HepG2 (cell line): ENCODE measurements around the gene TIGAR. TPM values are rescaled to one million over a fixed set of nuclear protein-coding genes. Genes with fewer than 3 reads are reported as not detected.

ENCODE experiments used
- ATAC-seq: fragments of 200-7000 bp; cut with Tn5 transposase; 3 replicates; pipeline ENCODE4 v1.9.1; 2020; ENCODE audit warnings: mild to moderate bottlenecking, moderate library complexity
- BruUV-seq: library from RNA; stranded (reverse); fragments of 400-500 nt; replicated peaks from 2 replicates; lab custom pipeline; 2021; lab: Mats Ljungman, UMichigan
- CTCF ChIA-PET: fragments of 300-600 bp; formaldehyde crosslinking; extraction: SDS; loops from one replicate; lab custom pipeline; 2021; ENCODE audit warnings: low total read pairs, inconsistent platforms, low intra/inter-chr PET ratio; lab: Yijun Ruan, JAX
- POLR2A ChIA-PET: fragments of 350-600 bp; sonication (Branson Sonifier 250); formaldehyde crosslinking; loops from one replicate; lab custom pipeline; 2020; ENCODE audit warnings: antibody characterized with exemption, inconsistent platforms; lab: Yijun Ruan, JAX
- DNase-seq: peaks from one replicate; pipeline ENCODE4 v3.0.0-alpha.2; 2015; ENCODE audit warnings: low spot score
- FAIRE-seq: peaks from 3 replicates; lab custom pipeline; 2011; peaks lifted over from hg19 to GRCh38; lab: Jason Lieb, UNC
- H2AFZ ChIP-seq: one replicate; pipeline ENCODE4 v1.6.1; 2011; ENCODE audit warnings: low read length, inconsistent platforms
- H3K27ac ChIP-seq: fragments of 300-600 bp; 3 replicates; pipeline ENCODE4 v1.8.0; 2011; ENCODE audit warnings: mixed run types, mild to moderate bottlenecking, mixed read lengths, low read length, inconsistent platforms; ENCODE audit not compliant: insufficient read depth; ENCODE audit errors: extremely low read length
- H3K27me3 ChIP-seq, 2 experiments: fragments of 200-600 bp in 1 of 2; 2 replicates in 1 of 2; 3 replicates in 1 of 2; pipeline versions ENCODE4 v1.6.0 to v1.8.0; 2011; ENCODE audit warnings: low read length in 2 of 2, mild to moderate bottlenecking in 2 of 2, moderate library complexity in 2 of 2, inconsistent platforms in 1 of 2; ENCODE audit not compliant: insufficient read depth in 2 of 2, control insufficient read depth in 1 of 2
- H3K36me3 ChIP-seq, 2 experiments: fragments of 200-600 bp in 1 of 2; replicated peaks in 1 of 2; 2 replicates in 1 of 2; 3 replicates in 1 of 2; pipeline versions ENCODE4 v1.5.1 to v1.8.0; 2011; ENCODE audit warnings: low read length in 2 of 2, inconsistent platforms in 1 of 2; ENCODE audit not compliant: insufficient read depth in 2 of 2, control insufficient read depth in 1 of 2
- H3K4me1 ChIP-seq: 2 replicates; pipeline ENCODE4 v1.5.1; 2012; ENCODE audit warnings: low read length, inconsistent platforms; ENCODE audit not compliant: insufficient read depth
- H3K4me2 ChIP-seq: 2 replicates; pipeline ENCODE4 v1.6.0; 2011; ENCODE audit warnings: low read depth, low read length, inconsistent platforms
- H3K4me3 ChIP-seq, 3 experiments: fragments of 200-600 bp in 1 of 3; sonication (generic), shearing (Covaris generic) in 1 of 3; replicated peaks in 1 of 3; 2 replicates each; pipeline ENCODE4 v1.5.1; 2011 to 2016; ENCODE audit warnings: low read length in 3 of 3, inconsistent platforms in 2 of 3, low read depth in 2 of 3, mild to moderate bottlenecking in 2 of 3, control low read depth in 1 of 3, mixed read lengths in 1 of 3; ENCODE audit not compliant: insufficient read depth in 1 of 3
- H3K79me2 ChIP-seq: one replicate; pipeline ENCODE4 v1.6.1; 2011; ENCODE audit warnings: low read length, inconsistent platforms; ENCODE audit not compliant: insufficient read depth
- H3K9ac ChIP-seq: 2 replicates; pipeline ENCODE4 v1.6.0; 2011; ENCODE audit warnings: mild to moderate bottlenecking, low read depth, low read length, inconsistent platforms; ENCODE audit not compliant: insufficient read depth
- H3K9me3 ChIP-seq: 2 replicates; pipeline ENCODE4 v1.5.1; 2012; ENCODE audit warnings: mild to moderate bottlenecking, low read length
- H4K20me1 ChIP-seq: 2 replicates; pipeline ENCODE4 v1.6.0; 2011; ENCODE audit warnings: inconsistent platforms, mild to moderate bottlenecking, low read length, moderate library complexity; ENCODE audit not compliant: insufficient read depth
- DMAP1 ChIP-seq: IDR thresholded peaks from 2 replicates; pipeline ENCODE4 v1.6.1; 2016
- DR1 ChIP-seq: sonication (generic); formaldehyde crosslinking; IDR thresholded peaks from 2 replicates; pipeline ENCODE4 v1.8.0; 2021; ENCODE audit warnings: mild to moderate bottlenecking, missing genetic modification reagents, inconsistent platforms
- GATA4 ChIP-seq: sonication (generic); IDR thresholded peaks from 2 replicates; pipeline ENCODE4 v1.6.1; 2016; ENCODE audit warnings: antibody characterized with exemption, low read depth, borderline replicate concordance
- HOXD1 ChIP-seq: sonication (generic); formaldehyde crosslinking; IDR thresholded peaks from 2 replicates; pipeline ENCODE4 v1.5.0; 2020; ENCODE audit warnings: missing genetic modification reagents
- KLF12 ChIP-seq: sonication (generic); formaldehyde crosslinking; IDR thresholded peaks from 2 replicates; pipeline ENCODE4 v1.4.0; 2020; ENCODE audit warnings: missing genetic modification reagents, borderline replicate concordance
- NBN ChIP-seq: fragments of 450-650 bp; conservative IDR thresholded peaks from 2 replicates; pipeline ENCODE4 v1.6.1; 2017
- ZC3H13 ChIP-seq: sonication (generic); formaldehyde crosslinking; IDR thresholded peaks from 2 replicates; pipeline ENCODE4 v1.8.1; 2023; ENCODE audit warnings: mild to moderate bottlenecking, missing genetic modification reagents, moderate library complexity
- ZNF296 ChIP-seq: sonication (generic); formaldehyde crosslinking; conservative IDR thresholded peaks from 2 replicates; pipeline ENCODE4 v1.5.0; 2020; ENCODE audit warnings: mild to moderate bottlenecking, missing genetic modification reagents
- ZNF382 ChIP-seq: sonication (generic); formaldehyde crosslinking; IDR thresholded peaks from 2 replicates; pipeline ENCODE4 v1.5.0; 2020; ENCODE audit warnings: missing genetic modification reagents, mild to moderate bottlenecking, borderline replicate concordance
- ZNF782 ChIP-seq: sonication (generic); formaldehyde crosslinking; IDR thresholded peaks from 2 replicates; pipeline ENCODE4 v1.4.0; 2020; ENCODE audit warnings: missing genetic modification reagents, mild to moderate bottlenecking, borderline replicate concordance
- ZNF790 ChIP-seq: sonication (generic); formaldehyde crosslinking; IDR thresholded peaks from 2 replicates; pipeline ENCODE4 v1.8.0; 2022; ENCODE audit warnings: missing genetic modification reagents, mild to moderate bottlenecking, borderline replicate concordance
- ZNF891 ChIP-seq: sonication (generic); formaldehyde crosslinking; IDR thresholded peaks from 2 replicates; pipeline ENCODE4 v1.5.0; 2020; ENCODE audit warnings: mild to moderate bottlenecking, missing genetic modification reagents
- ZSCAN12 ChIP-seq: sonication (generic); formaldehyde crosslinking; IDR thresholded peaks from 2 replicates; pipeline ENCODE4 v1.9.0; 2021; ENCODE audit warnings: mild to moderate bottlenecking, missing genetic modification reagents
- WGBS: methylation state at CpG from one replicate; pipeline ENCODE4 v1.1.6; 2017; ENCODE audit warnings: low lambda C conversion rate; 5-methylcytosine and 5-hydroxymethylcytosine counted together
- in situ Hi-C: cut with HindIII; loops from 2 replicates; pipeline ENCODE4 v1.10.0; 2017; ENCODE audit warnings: low pct_unique_long_range_greater_than_20kb; ENCODE audit not compliant: extremely low pct_ligation_motif_present
- intact Hi-C: fragments of 100-400 bp; cut with micrococcal nuclease; formaldehyde crosslinking; loops from one replicate; pipeline ENCODE4 v1.10.0; 2022; ENCODE audit not compliant: unreplicated experiment
- polyA plus RNA-seq, 8 experiments: library from polyadenylated mRNA; depleted of rRNA in 3 of 8; stranded (reverse) in 7 of 8; unstranded in 1 of 8; fragments of >200 nt; fragmentation: Illumina TruSeq in 4 of 8; extraction: Trizol in 4 of 8; gene quantifications; 2 replicates each; pipeline versions ENCODE4 v1.2.1 to v1.2.3, GENCODE V29; 2011 to 2016; ENCODE audit warnings: low read depth in 4 of 8, missing spikeins in 1 of 8, mixed read lengths in 1 of 8; ENCODE audit not compliant: insufficient read depth in 1 of 8
- total RNA-seq, 5 experiments: library from RNA; depleted of rRNA; stranded (reverse); fragments of >200 nt; fragmentation: Illumina TruSeq; extraction: Trizol; gene quantifications; 2 replicates each; pipeline ENCODE4 v1.2.3, GENCODE V29; 2016; ENCODE audit warnings: low read depth in 1 of 5
- TF ChIP-seq, protein P1 (sequence below): sonication (generic); formaldehyde crosslinking; IDR thresholded peaks from 2 replicates; pipeline ENCODE4 v1.5.0; 2020; ENCODE audit warnings: missing genetic modification reagents, mild to moderate bottlenecking, borderline replicate concordance
- TF ChIP-seq, protein P2 (sequence below): sonication (generic); formaldehyde crosslinking; IDR thresholded peaks from 2 replicates; pipeline ENCODE4 v1.4.0; 2020; ENCODE audit warnings: missing genetic modification reagents, borderline replicate concordance

TIGAR gene
- total and polyA plus RNA-seq, 2 of the 13 experiments (the other 11 are each of a cell fraction or from before 2014, with no cell fraction given), result 2.6 to 21.8 TPM

DNA sequence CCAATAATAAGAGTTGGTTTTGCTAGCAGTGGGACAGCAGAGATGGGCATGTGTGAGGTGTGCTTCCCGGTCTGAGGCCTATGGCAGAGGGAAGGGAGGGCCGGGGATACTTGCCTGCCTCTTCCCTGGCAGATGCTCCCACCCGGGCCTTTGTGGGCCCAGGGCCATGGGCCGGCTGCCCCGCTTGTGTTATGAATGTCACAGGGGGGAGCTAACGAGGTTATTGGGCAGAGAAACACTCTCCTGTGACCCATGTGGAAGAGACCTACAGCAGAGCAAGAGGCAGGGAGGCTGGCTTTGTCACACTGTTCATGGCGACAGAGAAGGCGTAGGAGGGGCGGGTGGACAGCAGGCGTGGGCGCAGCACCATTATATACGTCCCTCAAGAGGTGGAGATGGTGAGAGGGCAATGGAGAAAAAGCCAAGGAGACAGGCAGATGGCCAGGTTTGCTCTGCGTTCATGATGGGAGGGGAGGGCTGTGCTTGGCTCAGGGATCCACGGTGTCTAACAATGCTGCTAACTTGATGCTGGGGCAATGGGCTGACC is 34.2 kb upstream of the TIGAR start:
- POLR2A ChIA-PET, result no interaction called here
- in situ Hi-C loops, result no loop called here
- CTCF ChIA-PET, result no interaction called here
- TF ChIP-seq ZC3H13 (CRISPR knock-in tag) (no peak), DR1 (CRISPR knock-in tag) (no peak), ZNF891 (CRISPR knock-in tag) (no peak), DMAP1 (CRISPR knock-in tag) (no peak), ZNF382 (CRISPR knock-in tag) (no peak), ZNF296 (no peak), HOXD1 (CRISPR knock-in tag) (no peak), ZSCAN12 (CRISPR knock-in tag) (no peak), ZNF782 (CRISPR knock-in tag) (no peak), GATA4 (no peak), KLF12 (CRISPR knock-in tag) (no peak), NBN (no peak), ZNF790 (CRISPR knock-in tag) (no peak)
- TF ChIP-seq, protein P1, sequence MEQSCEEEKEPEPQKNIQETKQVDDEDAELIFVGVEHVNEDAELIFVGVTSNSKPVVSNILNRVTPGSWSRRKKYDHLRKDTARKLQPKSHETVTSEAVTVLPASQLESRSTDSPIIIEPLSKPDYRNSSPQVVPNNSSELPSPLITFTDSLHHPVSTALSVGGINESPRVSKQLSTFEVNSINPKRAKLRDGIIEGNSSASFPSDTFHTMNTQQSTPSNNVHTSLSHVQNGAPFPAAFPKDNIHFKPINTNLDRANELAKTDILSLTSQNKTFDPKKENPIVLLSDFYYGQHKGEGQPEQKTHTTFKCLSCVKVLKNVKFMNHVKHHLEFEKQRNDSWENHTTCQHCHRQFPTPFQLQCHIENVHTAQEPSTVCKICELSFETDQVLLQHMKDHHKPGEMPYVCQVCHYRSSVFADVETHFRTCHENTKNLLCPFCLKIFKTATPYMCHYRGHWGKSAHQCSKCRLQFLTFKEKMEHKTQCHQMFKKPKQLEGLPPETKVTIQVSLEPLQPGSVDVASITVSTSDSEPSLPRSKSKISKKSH (CRISPR knock-in tag), result no peak
- TF ChIP-seq, protein P2, sequence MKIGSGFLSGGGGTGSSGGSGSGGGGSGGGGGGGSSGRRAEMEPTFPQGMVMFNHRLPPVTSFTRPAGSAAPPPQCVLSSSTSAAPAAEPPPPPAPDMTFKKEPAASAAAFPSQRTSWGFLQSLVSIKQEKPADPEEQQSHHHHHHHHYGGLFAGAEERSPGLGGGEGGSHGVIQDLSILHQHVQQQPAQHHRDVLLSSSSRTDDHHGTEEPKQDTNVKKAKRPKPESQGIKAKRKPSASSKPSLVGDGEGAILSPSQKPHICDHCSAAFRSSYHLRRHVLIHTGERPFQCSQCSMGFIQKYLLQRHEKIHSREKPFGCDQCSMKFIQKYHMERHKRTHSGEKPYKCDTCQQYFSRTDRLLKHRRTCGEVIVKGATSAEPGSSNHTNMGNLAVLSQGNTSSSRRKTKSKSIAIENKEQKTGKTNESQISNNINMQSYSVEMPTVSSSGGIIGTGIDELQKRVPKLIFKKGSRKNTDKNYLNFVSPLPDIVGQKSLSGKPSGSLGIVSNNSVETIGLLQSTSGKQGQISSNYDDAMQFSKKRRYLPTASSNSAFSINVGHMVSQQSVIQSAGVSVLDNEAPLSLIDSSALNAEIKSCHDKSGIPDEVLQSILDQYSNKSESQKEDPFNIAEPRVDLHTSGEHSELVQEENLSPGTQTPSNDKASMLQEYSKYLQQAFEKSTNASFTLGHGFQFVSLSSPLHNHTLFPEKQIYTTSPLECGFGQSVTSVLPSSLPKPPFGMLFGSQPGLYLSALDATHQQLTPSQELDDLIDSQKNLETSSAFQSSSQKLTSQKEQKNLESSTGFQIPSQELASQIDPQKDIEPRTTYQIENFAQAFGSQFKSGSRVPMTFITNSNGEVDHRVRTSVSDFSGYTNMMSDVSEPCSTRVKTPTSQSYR (CRISPR knock-in tag), result no peak

More for the DNA sequence above, 34.2 kb upstream of the TIGAR start:
- DNase-seq (no peak), ATAC-seq (no peak), FAIRE-seq (no peak)
- intact Hi-C loops, result no loop called here
- Histone ChIP-seq H3K4me2 (no peak overlapping the region), H2AFZ (no peak overlapping the region), H4K20me1 (no peaks in the 10 kb centered on the region), H3K4me1 (no peaks in the 10 kb centered on the region), H3K79me2 (no peaks in the 10 kb centered on the region), H3K27ac (no peak overlapping the region), H3K9me3 (no peaks in the 10 kb centered on the region), H3K4me3 (no peak overlapping the region), H3K36me3 (no peaks in the 10 kb centered on the region), H3K9ac (no peak overlapping the region), H3K27me3 (peaks cover 5 to 64% of the 10 kb centered on the region in 2 experiments)
- WGBS, result 44% methylated on average over 12 of the region's 14 CpGs
- BruUV-seq, result no TSS peak
